Endothelial cell of umbilical vein (primary cell): Measurements from ENCODE around the gene IFIT1B. TPM values are rescaled to one million over a fixed set of nuclear protein-coding genes. Genes with fewer than 3 reads are reported as not detected.

Source experiments
- BruUV-seq: library from RNA; stranded (reverse); fragments of 400-500 nt; replicated peaks from 2 replicates; lab custom pipeline; 2021; lab: Mats Ljungman, UMichigan
- CTCF ChIA-PET: fragments of 300-600, 350-600 bp; sonication (Branson Sonifier 250); formaldehyde crosslinking; loops from one replicate; lab custom pipeline; 2021; ENCODE audit warnings: antibody characterized with exemption, inconsistent platforms; lab: Charles Lee
- POLR2A ChIA-PET: fragments of 300-600, 350-600 bp; sonication (Branson Sonifier 250); formaldehyde crosslinking; loops from one replicate; lab custom pipeline; 2021; ENCODE audit warnings: antibody characterized with exemption, inconsistent platforms; lab: Charles Lee
- DNase-seq: peaks from one replicate; pipeline ENCODE4 v3.0.0-alpha.2; 2011; ENCODE audit warnings: low read depth, low spot score
- FAIRE-seq: peaks from 2 replicates; lab custom pipeline; 2011; peaks lifted over from hg19 to GRCh38; lab: Jason Lieb, UNC
- H2AFZ ChIP-seq: 2 replicates; pipeline ENCODE4 v1.6.0; 2012; ENCODE audit warnings: low read depth, low read length, control low read depth, inconsistent platforms
- H3K27ac ChIP-seq: 2 replicates; pipeline ENCODE4 v1.5.1; 2011; ENCODE audit warnings: low read depth, mild to moderate bottlenecking, control low read depth, low read length, moderate library complexity; ENCODE audit not compliant: insufficient read depth
- H3K27me3 ChIP-seq, 2 experiments: 2 replicates each; pipeline versions ENCODE4 v1.6.0 to v1.6.1; 2011; ENCODE audit warnings: low read length in 2 of 2, mixed read lengths in 1 of 2; ENCODE audit not compliant: control insufficient read depth in 2 of 2, insufficient read depth in 2 of 2
- H3K36me3 ChIP-seq, 2 experiments: 2 replicates in 1 of 2; 3 replicates in 1 of 2; pipeline ENCODE4 v1.5.1; 2011; ENCODE audit warnings: low read length in 2 of 2, mild to moderate bottlenecking in 1 of 2, moderate library complexity in 1 of 2; ENCODE audit not compliant: control insufficient read depth in 2 of 2, insufficient read depth in 2 of 2; ENCODE audit errors: extremely low read depth in 1 of 2
- H3K4me1 ChIP-seq: 3 replicates; pipeline ENCODE4 v1.5.1; 2011; ENCODE audit warnings: mild to moderate bottlenecking, low read length; ENCODE audit not compliant: control insufficient read depth, insufficient read depth; ENCODE audit errors: extremely low read depth
- H3K4me2 ChIP-seq: 2 replicates; pipeline ENCODE4 v1.6.1; 2011; ENCODE audit warnings: low read length, control low read depth, mixed read lengths; ENCODE audit not compliant: insufficient read depth
- H3K4me3 ChIP-seq, 3 experiments: fragments of 200-600 bp in 1 of 3; sonication (generic), shearing (Covaris generic) in 1 of 3; replicated peaks in 1 of 3; 2 replicates each; pipeline ENCODE4 v1.5.1; 2011 to 2016; ENCODE audit warnings: control low read depth in 3 of 3, low read length in 3 of 3, mild to moderate bottlenecking in 2 of 3, inconsistent platforms in 1 of 3, low read depth in 1 of 3, moderate library complexity in 1 of 3; ENCODE audit not compliant: insufficient read depth in 1 of 3
- H3K79me2 ChIP-seq: 2 replicates; pipeline ENCODE4 v1.6.0; 2012; ENCODE audit warnings: low read length, inconsistent platforms; ENCODE audit not compliant: control insufficient read depth, insufficient read depth
- H3K9ac ChIP-seq: replicated peaks from 2 replicates; pipeline ENCODE3; 2011; ENCODE audit warnings: low read length, control low read depth; ENCODE audit not compliant: insufficient read depth; ENCODE audit errors: extremely low read depth
- H3K9me1 ChIP-seq: replicated peaks from 3 replicates; pipeline ENCODE4 v1.6.0; 2011; ENCODE audit warnings: mild to moderate bottlenecking, low read length; ENCODE audit not compliant: control insufficient read depth, insufficient read depth; ENCODE audit errors: extremely low read depth
- H3K9me3 ChIP-seq: replicated peaks from 2 replicates; pipeline ENCODE4 v1.5.1; 2012; ENCODE audit warnings: low read length, inconsistent platforms; ENCODE audit not compliant: control insufficient read depth, insufficient read depth
- H4K20me1 ChIP-seq: replicated peaks from 2 replicates; pipeline ENCODE3; 2011; ENCODE audit warnings: mild to moderate bottlenecking, low read length; ENCODE audit not compliant: control insufficient read depth, insufficient read depth; ENCODE audit errors: extremely low read depth
- EZH2 ChIP-seq: IDR thresholded peaks from 2 replicates; pipeline ENCODE4 v1.6.1; 2012; ENCODE audit warnings: borderline replicate concordance, low read depth, mild to moderate bottlenecking, moderate library complexity, low read length, inconsistent platforms; ENCODE audit not compliant: severe bottlenecking
- FOS ChIP-seq: IDR thresholded peaks from 2 replicates; pipeline ENCODE4 v1.6.1; 2011; ENCODE audit warnings: mild to moderate bottlenecking, low read length, moderate library complexity, borderline replicate concordance; ENCODE audit not compliant: insufficient read depth
- GATA2 ChIP-seq: IDR thresholded peaks from 2 replicates; pipeline ENCODE4 v1.7.0; 2011; ENCODE audit warnings: low read depth, mild to moderate bottlenecking, moderate library complexity, mixed read lengths, low read length; ENCODE audit not compliant: insufficient read length, insufficient read depth
- JUN ChIP-seq: IDR thresholded peaks from 2 replicates; pipeline ENCODE4 v1.6.1; 2011; ENCODE audit warnings: borderline replicate concordance, low read depth; ENCODE audit not compliant: insufficient read length, insufficient read depth
- MYC ChIP-seq: IDR thresholded peaks from one replicate; pipeline ENCODE4 v1.6.1; 2011; ENCODE audit warnings: mild to moderate bottlenecking, low read depth, low read length
- POLR2A ChIP-seq: IDR thresholded peaks from 2 replicates; pipeline ENCODE4 v1.6.1; 2012; ENCODE audit warnings: low read depth, mild to moderate bottlenecking, control low read depth, low read length
- POLR2AphosphoS5 ChIP-seq: IDR thresholded peaks from 2 replicates; pipeline ENCODE4 v1.6.1; 2012; ENCODE audit warnings: low read depth, mild to moderate bottlenecking, control low read depth, low read length, moderate library complexity; ENCODE audit not compliant: insufficient read depth
- dilution Hi-C: fragments of 300-500 bp; cut with MboI; formaldehyde crosslinking; loops from one replicate; pipeline ENCODE4 v1.15.0; 2019; ENCODE audit warnings: low sequenced_read_pairs; ENCODE audit not compliant: extremely low pct_ligation_motif_present
- intact Hi-C: fragments of 100-400 bp; cut with micrococcal nuclease; formaldehyde crosslinking; loops from one replicate; pipeline ENCODE4 v1.10.0; 2022
- polyA plus RNA-seq, 4 experiments: library from polyadenylated mRNA; depleted of rRNA in 3 of 4; stranded (reverse) in 3 of 4; unstranded in 1 of 4; fragments of >200 nt; gene quantifications; 2 replicates each; pipeline versions ENCODE4 v1.2.1 to v1.2.3, GENCODE V29; 2011 to 2012; ENCODE audit warnings: missing spikeins in 1 of 4
- total RNA-seq: library from RNA; stranded (reverse); gene quantifications from 2 replicates; pipeline ENCODE4 v1.2.3, GENCODE V29; 2021
- TF ChIP-seq, protein P1 (sequence below): IDR thresholded peaks from 2 replicates; pipeline ENCODE4 v1.6.1; 2011; ENCODE audit not compliant: insufficient read depth, insufficient read length
- TF ChIP-seq, protein P2 (sequence below), 2 donors: IDR thresholded peaks; 1 replicate in 1 of 2; 2 replicates in 1 of 2; pipeline ENCODE4 v1.5.1; 2011; ENCODE audit warnings: low read length in 2 of 2, mild to moderate bottlenecking in 2 of 2, moderate library complexity in 2 of 2, control low read depth in 1 of 2, inconsistent platforms in 1 of 2, low read depth in 1 of 2; ENCODE audit not compliant: insufficient read depth in 1 of 2; ENCODE audit errors: extremely low read depth in 1 of 2

The IFIT1B gene
- total and polyA plus RNA-seq, 2 donors (not counting 3 experiments of a cell fraction or from before 2014, with no cell fraction given), result not detected

DNA sequence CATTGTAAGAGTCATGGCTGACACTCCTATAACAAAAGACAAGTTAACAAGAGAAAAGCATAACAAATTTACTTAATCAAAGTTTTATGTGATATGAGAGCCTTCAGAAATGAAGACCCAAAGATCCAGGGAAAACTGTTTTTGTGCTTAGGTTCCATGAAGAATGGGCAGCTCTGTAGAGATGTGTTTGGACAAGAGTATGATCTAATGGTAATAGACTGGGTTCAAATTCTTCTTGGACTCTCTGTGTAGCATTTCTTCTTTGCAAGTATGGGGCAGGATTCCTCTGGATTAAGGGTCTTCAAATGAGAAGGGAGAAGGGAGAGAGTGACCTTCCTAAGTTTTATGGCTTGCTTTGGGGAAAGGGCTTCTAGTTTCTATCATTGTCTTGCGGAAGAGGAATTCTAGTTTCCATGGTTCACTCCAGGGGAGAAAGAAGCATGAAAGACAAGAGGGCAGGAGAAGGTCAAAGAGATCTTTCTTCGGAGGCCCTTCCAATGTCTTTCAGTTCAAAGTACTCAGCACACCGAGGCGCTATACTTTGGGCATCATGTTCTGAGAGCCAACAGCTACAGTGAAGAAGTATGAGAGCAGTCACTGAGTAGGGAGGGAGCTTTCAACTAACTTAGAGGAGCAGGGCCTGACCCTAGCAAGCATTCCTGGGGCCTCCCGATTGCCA, 34.6 kb upstream of the IFIT1B start:
- Histone ChIP-seq H3K36me3 (no peaks in the 10 kb centered on the region), H3K4me1 (peaks cover 3% of the 10 kb centered on the region), H3K4me2 (no peak overlapping the region), H3K27ac (no peak overlapping the region), H2AFZ (no peak overlapping the region), H3K9ac (no peak overlapping the region), H3K27me3 (no peaks in the 10 kb centered on the region), H4K20me1 (no peaks in the 10 kb centered on the region), H3K9me1 (no peaks in the 10 kb centered on the region), H3K9me3 (no peaks in the 10 kb centered on the region), H3K79me2 (no peaks in the 10 kb centered on the region), H3K4me3 (no peak overlapping the region)
- POLR2A ChIA-PET, result no interaction called here
- FAIRE-seq, result no peak
- CTCF ChIA-PET, result interaction anchor here (0.8 to 2.0 kb wide), 4 partner anchors 9 to 39 kb away, joined by 3 to 6 read pairs (median 4); no protein-coding TSS in a partner anchor
- BruUV-seq, result no TSS peak
- DNase-seq, result no peak
- dilution Hi-C loops (no loop called here), intact Hi-C loops (no loop called here)
- TF ChIP-seq EZH2, result no peak
- no peak for TF ChIP-seq FOS
- TF ChIP-seq, protein P1, sequence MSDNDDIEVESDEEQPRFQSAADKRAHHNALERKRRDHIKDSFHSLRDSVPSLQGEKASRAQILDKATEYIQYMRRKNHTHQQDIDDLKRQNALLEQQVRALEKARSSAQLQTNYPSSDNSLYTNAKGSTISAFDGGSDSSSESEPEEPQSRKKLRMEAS, result no peak
- no peak for TF ChIP-seq GATA2
- TF ChIP-seq, protein P2, sequence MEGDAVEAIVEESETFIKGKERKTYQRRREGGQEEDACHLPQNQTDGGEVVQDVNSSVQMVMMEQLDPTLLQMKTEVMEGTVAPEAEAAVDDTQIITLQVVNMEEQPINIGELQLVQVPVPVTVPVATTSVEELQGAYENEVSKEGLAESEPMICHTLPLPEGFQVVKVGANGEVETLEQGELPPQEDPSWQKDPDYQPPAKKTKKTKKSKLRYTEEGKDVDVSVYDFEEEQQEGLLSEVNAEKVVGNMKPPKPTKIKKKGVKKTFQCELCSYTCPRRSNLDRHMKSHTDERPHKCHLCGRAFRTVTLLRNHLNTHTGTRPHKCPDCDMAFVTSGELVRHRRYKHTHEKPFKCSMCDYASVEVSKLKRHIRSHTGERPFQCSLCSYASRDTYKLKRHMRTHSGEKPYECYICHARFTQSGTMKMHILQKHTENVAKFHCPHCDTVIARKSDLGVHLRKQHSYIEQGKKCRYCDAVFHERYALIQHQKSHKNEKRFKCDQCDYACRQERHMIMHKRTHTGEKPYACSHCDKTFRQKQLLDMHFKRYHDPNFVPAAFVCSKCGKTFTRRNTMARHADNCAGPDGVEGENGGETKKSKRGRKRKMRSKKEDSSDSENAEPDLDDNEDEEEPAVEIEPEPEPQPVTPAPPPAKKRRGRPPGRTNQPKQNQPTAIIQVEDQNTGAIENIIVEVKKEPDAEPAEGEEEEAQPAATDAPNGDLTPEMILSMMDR (IDR thresholded peaks at IDR 0.05; ENCODE audit: extremely low read depth in 1 of 2, insufficient read depth in 1 of 2, low read depth in 1 of 2, low read length in 2 of 2), result no peak
- TF ChIP-seq POLR2AphosphoS5, result no peak
- no peak for TF ChIP-seq JUN
- no peak for TF ChIP-seq MYC
- no peak for TF ChIP-seq POLR2A
